H9 (cell line): ENCODE data around the gene DDOST. TPM values are rescaled to one million over a fixed set of nuclear protein-coding genes. Genes with fewer than 3 reads are reported as not detected.

Experiments used
- DNase-seq: peaks from one replicate; pipeline ENCODE4 v3.0.0-alpha.2; 2017
- H2AFZ ChIP-seq: one replicate; pipeline ENCODE4 v1.6.1; 2013; ENCODE audit warnings: mild to moderate bottlenecking, low read length, control low read depth, moderate library complexity
- H2AK5ac ChIP-seq: 2 replicates; pipeline ENCODE4 v1.6.1; 2013; ENCODE audit warnings: low read length, control low read depth, mixed read lengths; ENCODE audit not compliant: insufficient read length
- H2BK120ac ChIP-seq: one replicate; pipeline ENCODE4 v1.6.1; 2013; ENCODE audit warnings: low read depth, mild to moderate bottlenecking, low read length, control low read depth, inconsistent platforms; ENCODE audit not compliant: poor library complexity, severe bottlenecking
- H2BK12ac ChIP-seq: 2 replicates; pipeline ENCODE4 v1.6.1; 2013; ENCODE audit warnings: low read length, control low read depth, mixed read lengths, low read depth; ENCODE audit not compliant: insufficient read length
- H2BK15ac ChIP-seq: 2 replicates; pipeline ENCODE4 v1.6.1; 2013; ENCODE audit warnings: low read depth, low read length, control low read depth
- H2BK20ac ChIP-seq: one replicate; pipeline ENCODE4 v1.6.1; 2013; ENCODE audit warnings: low read depth, mild to moderate bottlenecking, low read length, control low read depth, inconsistent platforms; ENCODE audit not compliant: poor library complexity, severe bottlenecking
- H2BK5ac ChIP-seq: 2 replicates; pipeline ENCODE4 v1.6.1; 2013; ENCODE audit warnings: low read length, control low read depth, mixed read lengths; ENCODE audit not compliant: insufficient read length
- H3K14ac ChIP-seq: 2 replicates; pipeline ENCODE4 v1.6.1; 2013; ENCODE audit warnings: low read length, control low read depth; ENCODE audit not compliant: insufficient read depth
- H3K18ac ChIP-seq: 2 replicates; pipeline ENCODE4 v1.6.1; 2013; ENCODE audit warnings: low read depth, mild to moderate bottlenecking, mixed read lengths, low read length, control low read depth; ENCODE audit not compliant: insufficient read length
- H3K23ac ChIP-seq: 2 replicates; pipeline ENCODE4 v1.6.1; 2013; ENCODE audit warnings: low read length, control low read depth, mixed read lengths, low read depth; ENCODE audit not compliant: insufficient read length
- H3K23me2 ChIP-seq: 2 replicates; pipeline ENCODE4 v1.6.1; 2013; ENCODE audit warnings: low read depth, mild to moderate bottlenecking, mixed read lengths, low read length, control low read depth; ENCODE audit not compliant: insufficient read length, poor library complexity, severe bottlenecking
- H3K27ac ChIP-seq: 2 replicates; pipeline ENCODE4 v1.5.1; 2013; ENCODE audit warnings: low read length, control low read depth, mixed read lengths, low read depth; ENCODE audit not compliant: insufficient read length
- H3K27me3 ChIP-seq: 2 replicates; pipeline ENCODE4 v1.6.1; 2013; ENCODE audit warnings: low read length, control low read depth, inconsistent platforms; ENCODE audit not compliant: insufficient read depth
- H3K4ac ChIP-seq: 2 replicates; pipeline ENCODE4 v1.6.1; 2013; ENCODE audit warnings: low read depth, mild to moderate bottlenecking, control low read depth, inconsistent platforms, low read length, moderate library complexity
- H3K4me1 ChIP-seq: 2 replicates; pipeline ENCODE4 v1.6.1; 2013; ENCODE audit warnings: low read length, control low read depth, inconsistent platforms; ENCODE audit not compliant: insufficient read depth
- H3K4me2 ChIP-seq: 2 replicates; pipeline ENCODE4 v1.6.1; 2013; ENCODE audit warnings: low read length, control low read depth, mixed read lengths; ENCODE audit not compliant: insufficient read length, insufficient read depth
- H3K56ac ChIP-seq: 2 replicates; pipeline ENCODE4 v1.6.1; 2013; ENCODE audit warnings: low read depth, mild to moderate bottlenecking, mixed read lengths, low read length, control low read depth; ENCODE audit not compliant: insufficient read length
- H3K79me1 ChIP-seq: 2 replicates; pipeline ENCODE4 v1.6.1; 2013; ENCODE audit warnings: low read depth, mild to moderate bottlenecking, moderate library complexity, low read length, control low read depth, inconsistent platforms; ENCODE audit not compliant: insufficient read depth, poor library complexity, severe bottlenecking
- H3K79me2 ChIP-seq: 2 replicates; pipeline ENCODE4 v1.6.1; 2013; ENCODE audit warnings: low read length, control low read depth, inconsistent platforms; ENCODE audit not compliant: insufficient read depth
- H3K9ac ChIP-seq: 2 replicates; pipeline ENCODE4 v1.6.1; 2013; ENCODE audit warnings: low read length, control low read depth, mixed read lengths; ENCODE audit not compliant: insufficient read length; ENCODE audit errors: extremely low read depth
- H3K9me3 ChIP-seq: one replicate; pipeline ENCODE4 v1.6.1; 2013; ENCODE audit warnings: low read depth, low read length, inconsistent platforms; ENCODE audit not compliant: control insufficient read depth
- H3T11ph ChIP-seq: one replicate; pipeline ENCODE4 v1.6.1; 2013; ENCODE audit warnings: mild to moderate bottlenecking, low read length, control low read depth, inconsistent platforms
- H4K20me1 ChIP-seq: one replicate; pipeline ENCODE4 v1.6.1; 2013; ENCODE audit not compliant: control insufficient read depth, insufficient read length, insufficient read depth
- H4K5ac ChIP-seq: 2 replicates; pipeline ENCODE4 v1.6.1; 2013; ENCODE audit warnings: low read depth, mild to moderate bottlenecking, mixed read lengths, low read length, control low read depth; ENCODE audit not compliant: insufficient read length
- H4K8ac ChIP-seq: replicated peaks from 2 replicates; pipeline ENCODE4 v1.6.1; 2013; ENCODE audit warnings: low read length, control low read depth, mixed read lengths, low read depth; ENCODE audit not compliant: insufficient read length
- H4K91ac ChIP-seq: 2 replicates; pipeline ENCODE4 v1.6.1; 2013; ENCODE audit warnings: low read depth, mild to moderate bottlenecking, moderate library complexity, mixed read lengths, low read length, control low read depth; ENCODE audit not compliant: insufficient read length
- H3K27ac Mint-ChIP-seq, 3 experiments: 2 replicates in 2 of 3; 3 replicates in 1 of 3; pipeline ENCODE4 v1.8.0; 2020 to 2021; ENCODE audit warnings: mixed read lengths in 3 of 3, mild to moderate bottlenecking in 1 of 3, moderate library complexity in 1 of 3
- H3K27me3 Mint-ChIP-seq: 2 replicates; pipeline ENCODE4 v1.8.0; 2021; ENCODE audit warnings: low read depth, mild to moderate bottlenecking, moderate library complexity, mixed read lengths
- H3K36me3 Mint-ChIP-seq, 3 experiments: 2 replicates in 2 of 3; 3 replicates in 1 of 3; pipeline ENCODE4 v1.8.0; 2020 to 2021; ENCODE audit warnings: low read depth in 3 of 3, mixed read lengths in 3 of 3; ENCODE audit not compliant: insufficient read depth in 1 of 3
- H3K4me1 Mint-ChIP-seq, 2 experiments: 2 replicates each; pipeline ENCODE4 v1.8.0; 2020; ENCODE audit warnings: mixed read lengths in 2 of 2
- H3K4me3 Mint-ChIP-seq, 2 experiments: 2 replicates in 1 of 2; 3 replicates in 1 of 2; pipeline ENCODE4 v1.8.0; 2020 to 2021; ENCODE audit warnings: mild to moderate bottlenecking in 2 of 2, mixed read lengths in 2 of 2, moderate library complexity in 1 of 2
- H3K9me3 Mint-ChIP-seq, 2 experiments: 2 replicates in 1 of 2; 3 replicates in 1 of 2; pipeline ENCODE4 v1.8.0; 2020; ENCODE audit warnings: mild to moderate bottlenecking in 2 of 2, mixed read lengths in 2 of 2, moderate library complexity in 1 of 2
- CTCF ChIP-seq: fragments of 200-600 bp; sonication (generic); conservative IDR thresholded peaks from 3 replicates; pipeline ENCODE4 v1.8.0; 2021; ENCODE audit warnings: antibody characterized with exemption, mild to moderate bottlenecking
- whole genome bisulfite sequencing: extraction: QIAGEN DNeasy Blood & Tissue Kit; methylation state at CpG from one replicate; pipeline ENCODE4 v1.1.7; 2013; ENCODE audit warnings: missing lambda C conversion rate, low lambda C conversion rate, mixed read lengths; ENCODE audit not compliant: insufficient read length; ENCODE audit errors: extremely low coverage; 5-methylcytosine and 5-hydroxymethylcytosine counted together
- total RNA-seq: library from RNA; stranded (reverse); gene quantifications from 2 replicates; pipeline ENCODE4 v1.2.1, GENCODE V29; 2021

DDOST gene
- total RNA-seq, 1 experiment from 2014 or later: 255 TPM

GRCh38 chr1:20702416-20702815 is 41.2 kb upstream of the DDOST start:
- Histone ChIP-seq H3K4me2 (no peak overlapping the region), H3K9me3 (no peaks in the 10 kb centered on the region), H3K4ac (no peak overlapping the region), H4K8ac (no peak overlapping the region), H3K27ac (no peak overlapping the region), H3K14ac (no peak overlapping the region), H3K23ac (no peak overlapping the region), H3K27me3 (no peaks in the 10 kb centered on the region), H2BK12ac (no peak overlapping the region), H4K91ac (no peak overlapping the region), H2BK120ac (no peak overlapping the region), H3K18ac (no peak overlapping the region), H3K9ac (no peak overlapping the region), H2AK5ac (no peak overlapping the region), H2BK15ac (no peak overlapping the region), H2BK20ac (no peak overlapping the region), H4K5ac (no peak overlapping the region), H3K56ac (no peak overlapping the region), H2AFZ (no peak overlapping the region), H2BK5ac (no peak overlapping the region), H3K79me2 (no peaks in the 10 kb centered on the region), H3K4me1 (no peaks in the 10 kb centered on the region), H4K20me1 (no peaks in the 10 kb centered on the region), H3K79me1 (no peaks in the 10 kb centered on the region), H3K23me2 (peaks cover 2% of the 10 kb centered on the region), H3T11ph (no peak overlapping the region)
- no peak for DNase-seq
- Mint-ChIP-seq H3K27ac (no peak overlapping the region; a peak in 1 of 7 replicates), H3K4me3 (no peak overlapping the region), H3K36me3 (peaks cover 3 to 17% (median 5%) of the 10 kb centered on the region in 3 experiments; a peak in 5 of 7 replicates), H3K27me3 (peaks cover 6% of the 10 kb centered on the region), H3K4me1 (peaks cover 0 to 7% of the 10 kb centered on the region in 2 experiments; a peak in 3 of 4 replicates), H3K9me3 (no peaks in the 10 kb centered on the region)
- TF ChIP-seq CTCF: peak; percentile 39; the same call in 2 of the 3 replicates
- no CpG with 5 or more reads among the region's 1 CpG for WGBS
